ENCODE data around the gene RGS12.

The RGS12 gene

GRCh38 chr4:3249711-3250437 lies 42.9 kb upstream of the RGS12 start:
- Histone ChIP-seq H3K9me3 (ENCODE audit: low read length) (no peaks in the 10 kb centered on the region), H3K36me3 (ENCODE audit: insufficient read depth, low read length) (no peaks in the 10 kb centered on the region), H3K27me3 (ENCODE audit: insufficient read depth, low read length) (no peaks in the 10 kb centered on the region), H2AFZ (ENCODE audit: low read depth, low read length) (no peak overlapping the region), H3K4me3 (ENCODE audit: low read length) (no peak overlapping the region), H3K4me1 (ENCODE audit: insufficient read depth, low read length) (peaks cover 12% of the 10 kb centered on the region)

- Histone ChIP-seq H3K9me3 (ENCODE audit: low read length) (no peaks in the 10 kb centered on the region), H3K4me3 (ENCODE audit: low read length) (no peak overlapping the region), H3K36me3 (ENCODE audit: insufficient read depth, low read length) (no peaks in the 10 kb centered on the region), H3K4me1 (ENCODE audit: insufficient read depth, low read length) (peaks cover 12% of the 10 kb centered on the region), H2AFZ (ENCODE audit: low read depth, low read length) (no peak overlapping the region), H3K27me3 (ENCODE audit: insufficient read depth, low read length) (no peaks in the 10 kb centered on the region)
Observed at GRCh38 chr4:3250438-3250955, 42.3 kb upstream of the RGS12 start.

- no peaks in the 10 kb centered on the region for H3K27me3 ChIP-seq (ENCODE audit: insufficient read depth, low read length)
- H3K4me3 ChIP-seq (ENCODE audit: low read length), result no peak overlapping the region
- H3K36me3 ChIP-seq (ENCODE audit: insufficient read depth, low read length), result no peaks in the 10 kb centered on the region
- H3K4me1 ChIP-seq (ENCODE audit: insufficient read depth, low read length), result peaks cover 12% of the 10 kb centered on the region
- no peaks in the 10 kb centered on the region for H3K9me3 ChIP-seq (ENCODE audit: low read length)
- no peak overlapping the region for H2AFZ ChIP-seq (ENCODE audit: low read depth, low read length)
Observed at GRCh38 chr4:3250956-3251690, 41.7 kb upstream of the RGS12 start.

- Histone ChIP-seq H3K9me3 (ENCODE audit: low read length) (no peaks in the 10 kb centered on the region), H3K4me3 (ENCODE audit: low read length) (no peak overlapping the region), H3K27me3 (ENCODE audit: insufficient read depth, low read length) (no peaks in the 10 kb centered on the region), H3K4me1 (ENCODE audit: insufficient read depth, low read length) (peaks cover 12% of the 10 kb centered on the region), H3K36me3 (ENCODE audit: insufficient read depth, low read length) (no peaks in the 10 kb centered on the region), H2AFZ (ENCODE audit: low read depth, low read length) (no peak overlapping the region)
Observed at GRCh38 chr4:3251691-3252479, 40.9 kb upstream of the RGS12 start.

GRCh38 chr4:3252480-3252828 lies 40.4 kb upstream of the RGS12 start:
- Histone ChIP-seq H3K27me3 (ENCODE audit: insufficient read depth, low read length) (no peaks in the 10 kb centered on the region), H3K4me3 (ENCODE audit: low read length) (no peak overlapping the region), H3K36me3 (ENCODE audit: insufficient read depth, low read length) (no peaks in the 10 kb centered on the region), H3K4me1 (ENCODE audit: insufficient read depth, low read length) (peaks cover 12% of the 10 kb centered on the region), H2AFZ (ENCODE audit: low read depth, low read length) (no peak overlapping the region), H3K9me3 (ENCODE audit: low read length) (no peaks in the 10 kb centered on the region)

- H3K36me3 ChIP-seq (ENCODE audit: insufficient read depth, low read length), result no peaks in the 10 kb centered on the region
- H3K9me3 ChIP-seq (ENCODE audit: low read length), result no peaks in the 10 kb centered on the region
- no peaks in the 10 kb centered on the region for H3K27me3 ChIP-seq (ENCODE audit: insufficient read depth, low read length)
- H3K4me1 ChIP-seq (ENCODE audit: insufficient read depth, low read length), result peaks cover 12% of the 10 kb centered on the region
- no peak overlapping the region for H2AFZ ChIP-seq (ENCODE audit: low read depth, low read length)
- no peak overlapping the region for H3K4me3 ChIP-seq (ENCODE audit: low read length)
Observed at GRCh38 chr4:3252831-3253641, 39.8 kb upstream of the RGS12 start.

- peaks cover 8% of the 10 kb centered on the region for H3K4me1 ChIP-seq (ENCODE audit: insufficient read depth, low read length)
Observed at GRCh38 chr4:3253808-3254207, 39.0 kb upstream of the RGS12 start.

GRCh38 chr4:3254302-3255131 lies 38.3 kb upstream of the RGS12 start:
- H3K9me3 ChIP-seq (ENCODE audit: low read length), result peaks cover 3% of the 10 kb centered on the region
- no peaks in the 10 kb centered on the region for H3K27me3 ChIP-seq (ENCODE audit: insufficient read depth, low read length)
- no peak overlapping the region for H2AFZ ChIP-seq (ENCODE audit: low read depth, low read length)
- H3K4me3 ChIP-seq (ENCODE audit: low read length), result no peak overlapping the region
- peaks cover 6% of the 10 kb centered on the region for H3K4me1 ChIP-seq (ENCODE audit: insufficient read depth, low read length)
- no peaks in the 10 kb centered on the region for H3K36me3 ChIP-seq (ENCODE audit: insufficient read depth, low read length)

More at GRCh38 chr4:3253808-3254207, 39.0 kb upstream of the RGS12 start:
- Histone ChIP-seq H3K36me3 (ENCODE audit: insufficient read depth, low read length) (no peaks in the 10 kb centered on the region), H3K27me3 (ENCODE audit: insufficient read depth, low read length) (no peaks in the 10 kb centered on the region), H3K9me3 (ENCODE audit: low read length) (no peaks in the 10 kb centered on the region), H2AFZ (ENCODE audit: low read depth, low read length) (no peak overlapping the region), H3K4me3 (ENCODE audit: low read length) (no peak overlapping the region)

- Histone ChIP-seq H3K27me3 (ENCODE audit: insufficient read depth, low read length) (no peaks in the 10 kb centered on the region), H3K9me3 (ENCODE audit: low read length) (peaks cover 3% of the 10 kb centered on the region), H3K4me1 (ENCODE audit: insufficient read depth, low read length) (peaks cover 6% of the 10 kb centered on the region), H3K36me3 (ENCODE audit: insufficient read depth, low read length) (no peaks in the 10 kb centered on the region), H3K4me3 (ENCODE audit: low read length) (no peak overlapping the region), H2AFZ (ENCODE audit: low read depth, low read length) (no peak overlapping the region)
Observed at GRCh38 chr4:3255611-3256186, 37.1 kb upstream of the RGS12 start.

- no peak overlapping the region for H2AFZ ChIP-seq (ENCODE audit: low read depth, low read length)
- H3K4me3 ChIP-seq (ENCODE audit: low read length), result no peak overlapping the region
- H3K36me3 ChIP-seq (ENCODE audit: insufficient read depth, low read length), result no peaks in the 10 kb centered on the region
- H3K9me3 ChIP-seq (ENCODE audit: low read length), result peaks cover 3% of the 10 kb centered on the region
- H3K27me3 ChIP-seq (ENCODE audit: insufficient read depth, low read length), result no peaks in the 10 kb centered on the region
- H3K4me1 ChIP-seq (ENCODE audit: insufficient read depth, low read length), result peaks cover 6% of the 10 kb centered on the region
Observed at GRCh38 chr4:3256230-3257102, 36.4 kb upstream of the RGS12 start.

- H3K36me3 ChIP-seq (ENCODE audit: insufficient read depth, low read length), result no peaks in the 10 kb centered on the region
- H3K9me3 ChIP-seq (ENCODE audit: low read length), result peaks cover 3% of the 10 kb centered on the region
- no peak overlapping the region for H2AFZ ChIP-seq (ENCODE audit: low read depth, low read length)
- H3K4me1 ChIP-seq (ENCODE audit: insufficient read depth, low read length), result peaks cover 6% of the 10 kb centered on the region
- no peaks in the 10 kb centered on the region for H3K27me3 ChIP-seq (ENCODE audit: insufficient read depth, low read length)
- H3K4me3 ChIP-seq (ENCODE audit: low read length), result no peak overlapping the region
Observed at GRCh38 chr4:3257103-3257555, 35.7 kb upstream of the RGS12 start.

All from neuron (in vitro differentiated cells).